ENCODE data around the gene NBPF3.

DNA sequence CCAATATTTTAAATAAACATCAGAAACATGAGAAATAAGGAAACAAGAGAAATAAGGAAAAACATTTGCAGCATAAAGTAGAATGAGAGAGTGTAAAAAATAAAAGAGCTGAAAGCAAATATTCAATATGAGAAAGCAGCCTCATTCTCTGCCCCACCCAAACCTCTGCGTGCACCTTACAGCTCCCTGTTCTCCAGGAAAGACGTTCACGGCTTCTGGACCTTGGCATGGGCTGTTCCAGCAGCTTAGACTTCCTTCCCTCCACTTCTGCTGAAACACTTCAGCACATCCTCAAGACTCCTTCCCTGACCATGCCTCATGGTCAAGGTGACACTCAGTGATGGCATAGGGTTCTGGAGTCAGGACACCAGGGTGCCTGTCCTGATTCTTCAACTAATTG is 92.6 kb downstream of the NBPF3 start:
- TF ChIP-seq, protein P1, sequence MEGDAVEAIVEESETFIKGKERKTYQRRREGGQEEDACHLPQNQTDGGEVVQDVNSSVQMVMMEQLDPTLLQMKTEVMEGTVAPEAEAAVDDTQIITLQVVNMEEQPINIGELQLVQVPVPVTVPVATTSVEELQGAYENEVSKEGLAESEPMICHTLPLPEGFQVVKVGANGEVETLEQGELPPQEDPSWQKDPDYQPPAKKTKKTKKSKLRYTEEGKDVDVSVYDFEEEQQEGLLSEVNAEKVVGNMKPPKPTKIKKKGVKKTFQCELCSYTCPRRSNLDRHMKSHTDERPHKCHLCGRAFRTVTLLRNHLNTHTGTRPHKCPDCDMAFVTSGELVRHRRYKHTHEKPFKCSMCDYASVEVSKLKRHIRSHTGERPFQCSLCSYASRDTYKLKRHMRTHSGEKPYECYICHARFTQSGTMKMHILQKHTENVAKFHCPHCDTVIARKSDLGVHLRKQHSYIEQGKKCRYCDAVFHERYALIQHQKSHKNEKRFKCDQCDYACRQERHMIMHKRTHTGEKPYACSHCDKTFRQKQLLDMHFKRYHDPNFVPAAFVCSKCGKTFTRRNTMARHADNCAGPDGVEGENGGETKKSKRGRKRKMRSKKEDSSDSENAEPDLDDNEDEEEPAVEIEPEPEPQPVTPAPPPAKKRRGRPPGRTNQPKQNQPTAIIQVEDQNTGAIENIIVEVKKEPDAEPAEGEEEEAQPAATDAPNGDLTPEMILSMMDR (IDR thresholded peaks at IDR 0.05): no peak
- no peak for TF ChIP-seq POLR2A (IDR thresholded peaks at IDR 0.05)
